Stimulated activated naive CD4-positive, alpha-beta T cell (primary cell): ENCODE data around the gene NDUFC2.
"Not testable (repeated sequence)": the region's sequence is repeated elsewhere in the genome, so short reads cannot be mapped to it uniquely, and the experiment has no call there.

ENCODE experiments used
- DNase-seq, 6 experiments: peaks; one replicate each; lab custom pipeline; 2025; lab: John Stamatoyannopoulos, UW

NDUFC2 gene

GRCh38 chr11:78030429-78031325 is 49.0 kb downstream of the NDUFC2 start:
- no peak for DNase-seq

- DNase-seq = not testable (repeated sequence)
Observed at GRCh38 chr11:78028423-78028822, 51.2 kb downstream of the NDUFC2 start.

- DNase-seq = no peak
Observed at GRCh38 chr11:78027759-78028158, 51.9 kb downstream of the NDUFC2 start.

DNA sequence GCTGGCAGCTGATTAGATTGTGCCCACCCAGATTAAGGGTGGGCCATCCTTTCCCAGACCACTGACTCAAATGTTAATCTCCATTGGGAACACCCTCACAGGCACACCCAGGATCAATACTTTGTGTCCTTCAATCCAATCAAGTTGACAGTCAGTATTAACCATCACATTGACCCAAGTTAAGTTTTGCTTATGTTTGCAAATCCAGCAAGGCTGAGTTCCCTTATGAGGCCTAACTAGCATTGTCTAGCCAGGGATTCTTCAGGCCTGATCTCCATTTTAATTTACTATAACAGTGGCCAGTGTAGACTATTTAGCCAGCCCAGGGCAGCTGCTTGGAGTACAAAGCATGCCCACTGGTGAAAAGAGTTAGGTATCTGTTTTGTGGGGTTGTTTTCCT is 54.3 kb downstream of the NDUFC2 start:
- no peak for DNase-seq

- no peak for DNase-seq
Observed at GRCh38 chr11:78023426-78023825, 56.2 kb downstream of the NDUFC2 start.

GRCh38 chr11:78022397-78023396 is 57.0 kb downstream of the NDUFC2 start, which contains the start of gene KCTD14:
TSS of gene KCTD14 (minus strand) at chr11:78023276. CDS start at chr11:78023249, 27 bp downstream.
- DNase-seq = no peak

- no peak for DNase-seq
Observed at GRCh38 chr11:78021611-78022010, 58.1 kb downstream of the NDUFC2 start.

GRCh38 chr11:78020246-78020645 is 59.4 kb downstream of the NDUFC2 start:
- no peak for DNase-seq

- no peak for DNase-seq
Observed at GRCh38 chr11:78019808-78020207, 59.9 kb downstream of the NDUFC2 start.
